Measurements from ENCODE around the gene CDON.

CDON gene

GRCh38 chr11:125930076-125930450, 132.6 kb downstream of the CDON start:
- H3K9me3 ChIP-seq (ENCODE audit: control insufficient read depth, low read length): no peaks in the 10 kb centered on the region
- H3K27me3 ChIP-seq (replicated peaks; ENCODE audit: control insufficient read depth, insufficient read depth, low read length, poor library complexity, severe bottlenecking): no peaks in the 10 kb centered on the region

GRCh38 chr11:125929445-125930075, 133.1 kb downstream of the CDON start:
- H3K27me3 ChIP-seq (replicated peaks; ENCODE audit: control insufficient read depth, insufficient read depth, low read length, poor library complexity, severe bottlenecking): no peaks in the 10 kb centered on the region
- H3K4me1 ChIP-seq (ENCODE audit: control insufficient read depth, insufficient read depth, low read length, poor library complexity, severe bottlenecking): no peaks in the 10 kb centered on the region
- H3K9me3 ChIP-seq (ENCODE audit: control insufficient read depth, low read length): no peaks in the 10 kb centered on the region
- no peak for DNase-seq
- no peaks in the 10 kb centered on the region for H3K36me3 ChIP-seq (ENCODE audit: control insufficient read depth, insufficient read depth, low read length)
- no peak overlapping the region for H3K27ac ChIP-seq (ENCODE audit: insufficient read depth, low read length, poor library complexity, severe bottlenecking)
- H3K4me3 ChIP-seq (ENCODE audit: insufficient read depth, low read depth, low read length, poor library complexity, severe bottlenecking): no peak overlapping the region

More at GRCh38 chr11:125930076-125930450, 132.6 kb downstream of the CDON start:
- no peak for DNase-seq
- Histone ChIP-seq H3K27ac (ENCODE audit: insufficient read depth, low read length, poor library complexity, severe bottlenecking) (no peak overlapping the region), H3K4me1 (ENCODE audit: control insufficient read depth, insufficient read depth, low read length, poor library complexity, severe bottlenecking) (no peaks in the 10 kb centered on the region), H3K36me3 (ENCODE audit: control insufficient read depth, insufficient read depth, low read length) (no peaks in the 10 kb centered on the region), H3K4me3 (ENCODE audit: insufficient read depth, low read depth, low read length, poor library complexity, severe bottlenecking) (no peak overlapping the region)

GRCh38 chr11:125926682-125927081, 136.0 kb downstream of the CDON start:
- no peaks in the 10 kb centered on the region for H3K4me1 ChIP-seq (ENCODE audit: control insufficient read depth, insufficient read depth, low read length, poor library complexity, severe bottlenecking)
- H3K4me3 ChIP-seq (ENCODE audit: insufficient read depth, low read depth, low read length, poor library complexity, severe bottlenecking): no peak overlapping the region
- H3K9me3 ChIP-seq (ENCODE audit: control insufficient read depth, low read length): no peaks in the 10 kb centered on the region
- no peak for DNase-seq
- H3K36me3 ChIP-seq (ENCODE audit: control insufficient read depth, insufficient read depth, low read length): no peaks in the 10 kb centered on the region
- no peaks in the 10 kb centered on the region for H3K27me3 ChIP-seq (replicated peaks; ENCODE audit: control insufficient read depth, insufficient read depth, low read length, poor library complexity, severe bottlenecking)
- H3K27ac ChIP-seq (ENCODE audit: insufficient read depth, low read length, poor library complexity, severe bottlenecking): no peak overlapping the region

- no peaks in the 10 kb centered on the region for H3K9me3 ChIP-seq (ENCODE audit: control insufficient read depth, low read length)
- no peak overlapping the region for H3K27ac ChIP-seq (ENCODE audit: insufficient read depth, low read length, poor library complexity, severe bottlenecking)
- no peak for DNase-seq
- H3K36me3 ChIP-seq (ENCODE audit: control insufficient read depth, insufficient read depth, low read length): no peaks in the 10 kb centered on the region
- H3K4me3 ChIP-seq (ENCODE audit: insufficient read depth, low read depth, low read length, poor library complexity, severe bottlenecking): no peak overlapping the region
- H3K4me1 ChIP-seq (ENCODE audit: control insufficient read depth, insufficient read depth, low read length, poor library complexity, severe bottlenecking): no peaks in the 10 kb centered on the region
- no peaks in the 10 kb centered on the region for H3K27me3 ChIP-seq (replicated peaks; ENCODE audit: control insufficient read depth, insufficient read depth, low read length, poor library complexity, severe bottlenecking)
Measured at GRCh38 chr11:125925804-125926203, 136.9 kb downstream of the CDON start.

- Histone ChIP-seq H3K27ac (ENCODE audit: insufficient read depth, low read length, poor library complexity, severe bottlenecking) (no peak overlapping the region), H3K9me3 (ENCODE audit: control insufficient read depth, low read length) (no peaks in the 10 kb centered on the region), H3K27me3 (replicated peaks; ENCODE audit: control insufficient read depth, insufficient read depth, low read length, poor library complexity, severe bottlenecking) (no peaks in the 10 kb centered on the region), H3K4me3 (ENCODE audit: insufficient read depth, low read depth, low read length, poor library complexity, severe bottlenecking) (no peak overlapping the region), H3K36me3 (ENCODE audit: control insufficient read depth, insufficient read depth, low read length) (no peaks in the 10 kb centered on the region), H3K4me1 (ENCODE audit: control insufficient read depth, insufficient read depth, low read length, poor library complexity, severe bottlenecking) (no peaks in the 10 kb centered on the region)
- no peak for DNase-seq
Measured at GRCh38 chr11:125925247-125925740, 137.4 kb downstream of the CDON start.

- Histone ChIP-seq H3K9me3 (ENCODE audit: control insufficient read depth, low read length) (no peaks in the 10 kb centered on the region), H3K27me3 (replicated peaks; ENCODE audit: control insufficient read depth, insufficient read depth, low read length, poor library complexity, severe bottlenecking) (no peaks in the 10 kb centered on the region)
- DNase-seq: no peak
Measured at GRCh38 chr11:125924384-125925007, 138.2 kb downstream of the CDON start.

GRCh38 chr11:125923633-125924032, 139.0 kb downstream of the CDON start:
- H3K4me1 ChIP-seq (ENCODE audit: control insufficient read depth, insufficient read depth, low read length, poor library complexity, severe bottlenecking): no peaks in the 10 kb centered on the region
- no peak overlapping the region for H3K27ac ChIP-seq (ENCODE audit: insufficient read depth, low read length, poor library complexity, severe bottlenecking)
- H3K9me3 ChIP-seq (ENCODE audit: control insufficient read depth, low read length): no peaks in the 10 kb centered on the region
- no peak for DNase-seq
- H3K4me3 ChIP-seq (ENCODE audit: insufficient read depth, low read depth, low read length, poor library complexity, severe bottlenecking): no peak overlapping the region
- no peaks in the 10 kb centered on the region for H3K36me3 ChIP-seq (ENCODE audit: control insufficient read depth, insufficient read depth, low read length)
- H3K27me3 ChIP-seq (replicated peaks; ENCODE audit: control insufficient read depth, insufficient read depth, low read length, poor library complexity, severe bottlenecking): no peaks in the 10 kb centered on the region

More at GRCh38 chr11:125924384-125925007, 138.2 kb downstream of the CDON start:
- no peaks in the 10 kb centered on the region for H3K36me3 ChIP-seq (ENCODE audit: control insufficient read depth, insufficient read depth, low read length)
- H3K27ac ChIP-seq (ENCODE audit: insufficient read depth, low read length, poor library complexity, severe bottlenecking): no peak overlapping the region
- no peak overlapping the region for H3K4me3 ChIP-seq (ENCODE audit: insufficient read depth, low read depth, low read length, poor library complexity, severe bottlenecking)
- no peaks in the 10 kb centered on the region for H3K4me1 ChIP-seq (ENCODE audit: control insufficient read depth, insufficient read depth, low read length, poor library complexity, severe bottlenecking)

- peak in 1 of 3 donors; percentile 27 for DNase-seq
- no peaks in the 10 kb centered on the region for H3K36me3 ChIP-seq (ENCODE audit: control insufficient read depth, insufficient read depth, low read length)
- no peak overlapping the region for H3K27ac ChIP-seq (ENCODE audit: insufficient read depth, low read length, poor library complexity, severe bottlenecking)
- no peak overlapping the region for H3K4me3 ChIP-seq (ENCODE audit: insufficient read depth, low read depth, low read length, poor library complexity, severe bottlenecking)
- no peaks in the 10 kb centered on the region for H3K9me3 ChIP-seq (ENCODE audit: control insufficient read depth, low read length)
- no peaks in the 10 kb centered on the region for H3K4me1 ChIP-seq (ENCODE audit: control insufficient read depth, insufficient read depth, low read length, poor library complexity, severe bottlenecking)
- H3K27me3 ChIP-seq (replicated peaks; ENCODE audit: control insufficient read depth, insufficient read depth, low read length, poor library complexity, severe bottlenecking): no peaks in the 10 kb centered on the region
Measured at GRCh38 chr11:125923012-125923579, 139.6 kb downstream of the CDON start.

- no peak for DNase-seq
- Histone ChIP-seq H3K36me3 (ENCODE audit: control insufficient read depth, insufficient read depth, low read length) (no peaks in the 10 kb centered on the region), H3K9me3 (ENCODE audit: control insufficient read depth, low read length) (no peaks in the 10 kb centered on the region), H3K4me3 (ENCODE audit: insufficient read depth, low read depth, low read length, poor library complexity, severe bottlenecking) (no peak overlapping the region), H3K27me3 (replicated peaks; ENCODE audit: control insufficient read depth, insufficient read depth, low read length, poor library complexity, severe bottlenecking) (no peaks in the 10 kb centered on the region), H3K27ac (ENCODE audit: insufficient read depth, low read length, poor library complexity, severe bottlenecking) (no peak overlapping the region), H3K4me1 (ENCODE audit: control insufficient read depth, insufficient read depth, low read length, poor library complexity, severe bottlenecking) (no peaks in the 10 kb centered on the region)
Measured at GRCh38 chr11:125922156-125922555, 140.5 kb downstream of the CDON start.

GRCh38 chr11:125921042-125921441, 141.6 kb downstream of the CDON start:
- no peaks in the 10 kb centered on the region for H3K36me3 ChIP-seq (ENCODE audit: control insufficient read depth, insufficient read depth, low read length)

More at GRCh38 chr11:125921042-125921441, 141.6 kb downstream of the CDON start:
- DNase-seq: no peak
- Histone ChIP-seq H3K4me1 (ENCODE audit: control insufficient read depth, insufficient read depth, low read length, poor library complexity, severe bottlenecking) (no peaks in the 10 kb centered on the region), H3K4me3 (ENCODE audit: insufficient read depth, low read depth, low read length, poor library complexity, severe bottlenecking) (no peak overlapping the region), H3K27me3 (replicated peaks; ENCODE audit: control insufficient read depth, insufficient read depth, low read length, poor library complexity, severe bottlenecking) (no peaks in the 10 kb centered on the region), H3K9me3 (ENCODE audit: control insufficient read depth, low read length) (no peaks in the 10 kb centered on the region), H3K27ac (ENCODE audit: insufficient read depth, low read length, poor library complexity, severe bottlenecking) (no peak overlapping the region)

Data from effector memory CD4-positive, alpha-beta T cell (primary cell).